HFFc6 (cell line): ENCODE results near the gene SLC30A10. TPM values are rescaled to one million over a fixed set of nuclear protein-coding genes. Genes with fewer than 3 reads are reported as not detected.
"Not testable (repeated sequence)": the region's sequence is repeated elsewhere in the genome, so short reads cannot be mapped to it uniquely, and the experiment has no call there.

Experiments
- DNase-seq: peaks from one replicate; pipeline ENCODE4 v3.0.0-alpha.2; 2018
- H3K27ac Mint-ChIP-seq: 2 replicates; pipeline ENCODE4 v1.8.0; 2020; ENCODE audit warnings: mild to moderate bottlenecking, mixed read lengths
- H3K27me3 Mint-ChIP-seq: 2 replicates; pipeline ENCODE4 v1.8.0; 2021; ENCODE audit warnings: mild to moderate bottlenecking, moderate library complexity, mixed read lengths; ENCODE audit not compliant: insufficient read depth
- H3K36me3 Mint-ChIP-seq: 2 replicates; pipeline ENCODE4 v1.8.0; 2021; ENCODE audit warnings: low read depth, mixed read lengths
- H3K4me1 Mint-ChIP-seq: 2 replicates; pipeline ENCODE4 v1.8.0; 2020; ENCODE audit warnings: low read depth, mixed read lengths
- H3K4me3 Mint-ChIP-seq: 2 replicates; pipeline ENCODE4 v1.8.0; 2020; ENCODE audit warnings: mild to moderate bottlenecking, moderate library complexity, mixed read lengths
- H3K9me3 Mint-ChIP-seq: 2 replicates; pipeline ENCODE4 v1.8.0; 2020; ENCODE audit warnings: mild to moderate bottlenecking, mixed read lengths
- total RNA-seq, 6 experiments: library from RNA; stranded (reverse); fragmentation: NEBNext Ultra II Directional; extraction: Animal tissue kit (Norgen Biotek cat#: 25700); gene quantifications; 2 replicates in 1 of 6; 3 replicates in 5 of 6; pipeline ENCODE4 v1.2.3, GENCODE V29; 2021
- TF ChIP-seq, protein P1 (sequence below): fragments of 200-600 bp; sonication (generic); IDR thresholded peaks from 2 replicates; pipeline ENCODE4 v1.5.0; 2021; ENCODE audit warnings: antibody characterized with exemption, mild to moderate bottlenecking

SLC30A10 gene
- total RNA-seq, 6 experiments from 2014 or later = not detected

GRCh38 chr1:219876798-219877209 is 51.6 kb downstream of the SLC30A10 start:
- TF ChIP-seq, protein P1, sequence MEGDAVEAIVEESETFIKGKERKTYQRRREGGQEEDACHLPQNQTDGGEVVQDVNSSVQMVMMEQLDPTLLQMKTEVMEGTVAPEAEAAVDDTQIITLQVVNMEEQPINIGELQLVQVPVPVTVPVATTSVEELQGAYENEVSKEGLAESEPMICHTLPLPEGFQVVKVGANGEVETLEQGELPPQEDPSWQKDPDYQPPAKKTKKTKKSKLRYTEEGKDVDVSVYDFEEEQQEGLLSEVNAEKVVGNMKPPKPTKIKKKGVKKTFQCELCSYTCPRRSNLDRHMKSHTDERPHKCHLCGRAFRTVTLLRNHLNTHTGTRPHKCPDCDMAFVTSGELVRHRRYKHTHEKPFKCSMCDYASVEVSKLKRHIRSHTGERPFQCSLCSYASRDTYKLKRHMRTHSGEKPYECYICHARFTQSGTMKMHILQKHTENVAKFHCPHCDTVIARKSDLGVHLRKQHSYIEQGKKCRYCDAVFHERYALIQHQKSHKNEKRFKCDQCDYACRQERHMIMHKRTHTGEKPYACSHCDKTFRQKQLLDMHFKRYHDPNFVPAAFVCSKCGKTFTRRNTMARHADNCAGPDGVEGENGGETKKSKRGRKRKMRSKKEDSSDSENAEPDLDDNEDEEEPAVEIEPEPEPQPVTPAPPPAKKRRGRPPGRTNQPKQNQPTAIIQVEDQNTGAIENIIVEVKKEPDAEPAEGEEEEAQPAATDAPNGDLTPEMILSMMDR = no peak
- DNase-seq = no peak

DNA sequence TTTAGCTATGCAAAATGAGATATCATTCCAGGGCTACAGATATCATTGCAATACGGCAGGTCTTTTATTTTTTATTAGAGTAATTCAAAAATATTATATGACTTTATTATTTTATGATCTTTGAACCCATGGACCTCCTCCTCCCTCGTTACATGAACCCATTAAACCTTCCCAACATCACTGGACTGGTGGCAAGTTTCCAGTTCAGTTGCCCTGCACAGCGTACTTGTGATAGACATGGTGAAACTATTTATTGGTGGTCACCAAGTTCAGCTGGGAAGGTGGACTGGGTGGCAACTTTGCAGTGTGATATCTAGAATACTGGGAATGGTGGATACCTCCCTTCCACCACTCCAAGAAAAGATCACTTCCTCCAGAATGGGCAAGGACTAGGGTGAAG is 52.5 kb downstream of the SLC30A10 start:
- no peak overlapping the region for H3K4me3 Mint-ChIP-seq
- H3K27ac Mint-ChIP-seq = no peak overlapping the region
- no peaks in the 10 kb centered on the region; the same call in 1 of the 2 replicates for H3K27me3 Mint-ChIP-seq
- no peaks in the 10 kb centered on the region for H3K36me3 Mint-ChIP-seq
- no peak for DNase-seq
- H3K4me1 Mint-ChIP-seq = no peaks in the 10 kb centered on the region
- H3K9me3 Mint-ChIP-seq = peaks cover 3% of the 10 kb centered on the region; the same call in 1 of the 2 replicates
- TF ChIP-seq, protein P1 = no peak

More at GRCh38 chr1:219876798-219877209, 51.6 kb downstream of the SLC30A10 start:
- Mint-ChIP-seq H3K27me3 (no peaks in the 10 kb centered on the region; the same call in 1 of the 2 replicates), H3K36me3 (no peaks in the 10 kb centered on the region), H3K27ac (no peak overlapping the region), H3K4me1 (no peaks in the 10 kb centered on the region), H3K4me3 (no peak overlapping the region), H3K9me3 (no peaks in the 10 kb centered on the region; the same call in 1 of the 2 replicates)

GRCh38 chr1:219872538-219872937 is 55.8 kb downstream of the SLC30A10 start:
- not testable (repeated sequence) for H3K4me3 Mint-ChIP-seq, H3K27ac Mint-ChIP-seq, H3K9me3 Mint-ChIP-seq, H3K36me3 Mint-ChIP-seq, DNase-seq, H3K4me1 Mint-ChIP-seq, H3K27me3 Mint-ChIP-seq

DNA sequence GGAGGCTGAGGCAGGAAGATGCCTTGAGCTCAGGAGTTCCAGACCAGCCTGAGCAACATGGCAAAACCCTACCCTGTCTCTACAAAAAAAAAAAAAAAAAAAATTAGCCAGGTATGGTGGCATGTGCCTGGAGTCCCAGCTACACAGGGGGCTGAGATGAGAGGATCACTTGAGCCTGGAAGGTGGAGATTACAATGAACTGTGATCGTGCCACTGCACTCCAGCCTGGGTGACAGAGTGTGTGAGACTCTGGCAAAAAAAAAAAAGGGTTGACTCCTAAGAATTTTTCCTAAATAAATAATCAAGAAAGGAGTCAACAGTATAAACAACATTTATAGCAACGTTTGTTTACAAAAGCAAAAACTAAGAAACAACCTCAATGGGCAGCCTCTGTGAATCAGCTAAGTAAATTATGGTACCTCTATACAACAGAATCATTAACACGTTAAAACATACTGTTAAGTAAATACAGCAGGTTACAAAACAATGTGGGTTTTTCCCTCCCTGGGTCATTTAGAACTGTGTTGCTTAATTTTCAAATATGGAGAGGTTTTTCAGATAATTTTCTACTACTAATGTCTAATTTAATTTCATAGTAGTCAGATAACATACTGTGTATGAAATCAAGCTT is 56.8 kb downstream of the SLC30A10 start:
- Mint-ChIP-seq H3K36me3 (no peaks in the 10 kb centered on the region), H3K27me3 (no peaks in the 10 kb centered on the region; the same call in 1 of the 2 replicates), H3K9me3 (peaks cover 7% of the 10 kb centered on the region; the same call in 1 of the 2 replicates), H3K4me3 (no peak overlapping the region), H3K27ac (no peak overlapping the region), H3K4me1 (no peaks in the 10 kb centered on the region)
- TF ChIP-seq, protein P1 = no peak
- no peak for DNase-seq

DNA sequence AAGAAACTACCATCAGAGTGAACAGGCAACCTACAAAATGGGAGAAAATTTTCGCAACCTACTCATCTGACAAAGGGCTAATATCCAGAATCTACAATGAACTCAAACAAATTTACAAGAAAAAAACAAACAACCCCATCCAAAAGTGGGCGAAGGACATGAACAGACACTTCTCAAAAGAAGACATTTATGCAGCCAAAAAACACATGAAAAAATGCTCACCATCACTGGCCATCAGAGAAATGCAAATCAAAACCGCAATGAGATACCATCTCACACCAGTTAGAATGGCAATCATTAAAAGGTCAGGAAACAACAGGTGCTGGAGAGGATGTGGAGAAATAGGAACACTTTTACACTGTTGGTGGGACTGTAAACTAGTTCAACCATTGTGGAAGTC is 59.7 kb downstream of the SLC30A10 start:
- not testable (repeated sequence) for H3K27me3 Mint-ChIP-seq, DNase-seq
- H3K9me3 Mint-ChIP-seq = peaks cover 11% of the 10 kb centered on the region; the same call in 1 of the 2 replicates

More for the DNA sequence above, 59.7 kb downstream of the SLC30A10 start:
- not testable (repeated sequence) for H3K27ac Mint-ChIP-seq, H3K4me1 Mint-ChIP-seq, H3K4me3 Mint-ChIP-seq, H3K36me3 Mint-ChIP-seq

Other genes starting within 250 kb of the SLC30A10 start
- gene EPRS1, start 117.9 kb upstream of the SLC30A10 start, total RNA-seq = 100 to 1,000 TPM; 153 to 177 (median 167) TPM
- 10 to 100 TPM; 22.0 to 28.1 (median 25.0) TPM for gene BPNT1, start 161.2 kb upstream of the SLC30A10 start, total RNA-seq
- gene IARS2, start 165.6 kb upstream of the SLC30A10 start, total RNA-seq = 10 to 100 TPM; 81.6 to 95.2 (median 90.5) TPM